Cardiac muscle cell (in vitro differentiated cells and primary cell): Measurements from ENCODE around the gene P2RX4. TPM values are rescaled to one million over a fixed set of nuclear protein-coding genes. Genes with fewer than 3 reads are reported as not detected.

Experiments
- DNase-seq, 2 donors: peaks; one replicate each; pipeline versions ENCODE4 v3.0.0 to v3.0.0-alpha.2; 2010 to 2017; ENCODE audit warnings: low read depth in 1 of 2, low spot score in 1 of 2
- H3K27ac ChIP-seq: fragments of 200-600 bp; sonication (generic); 2 replicates; pipeline ENCODE4 v1.5.1; 2016
- H3K27me3 ChIP-seq: fragments of 200-600 bp; sonication (generic); 2 replicates; pipeline ENCODE4 v1.6.0; 2016; ENCODE audit warnings: control low read depth
- H3K36me3 ChIP-seq: fragments of 200-600 bp; sonication (generic); 2 replicates; pipeline ENCODE4 v1.5.1; 2016; ENCODE audit warnings: control low read depth
- H3K4me1 ChIP-seq: fragments of 200-600 bp; sonication (generic); 2 replicates; pipeline ENCODE4 v1.8.1; 2017; ENCODE audit warnings: low read depth, mild to moderate bottlenecking, mixed run types
- H3K4me3 ChIP-seq: fragments of 200-600 bp; sonication (generic); 2 replicates; pipeline ENCODE4 v1.5.1; 2016; ENCODE audit warnings: mild to moderate bottlenecking
- H3K9me3 ChIP-seq: fragments of 200-600 bp; sonication (generic); 2 replicates; pipeline ENCODE4 v1.5.1; 2017; ENCODE audit warnings: low read depth, mild to moderate bottlenecking, control low read depth
- polyA plus RNA-seq: library from polyadenylated mRNA; unstranded; fragments of >200 nt; fragmentation: Nextera tagmentation; extraction: Ambion mirVana; gene quantifications from 2 replicates; pipeline ENCODE4 v1.2.1, GENCODE V29; 2016
- total RNA-seq: library from RNA; depleted of rRNA; stranded (reverse); fragments of >200 nt; gene quantifications from 2 replicates; pipeline ENCODE4 v1.2.3, GENCODE V29; 2016
- TF ChIP-seq, protein P1 (sequence below): IDR thresholded peaks from 2 replicates; pipeline ENCODE4 v1.5.1; 2012; ENCODE audit warnings: low read depth, mild to moderate bottlenecking, low read length

The P2RX4 gene
- total and polyA plus RNA-seq, 2 experiments from 2014 or later = 19.4 to 38.2 TPM

DNA sequence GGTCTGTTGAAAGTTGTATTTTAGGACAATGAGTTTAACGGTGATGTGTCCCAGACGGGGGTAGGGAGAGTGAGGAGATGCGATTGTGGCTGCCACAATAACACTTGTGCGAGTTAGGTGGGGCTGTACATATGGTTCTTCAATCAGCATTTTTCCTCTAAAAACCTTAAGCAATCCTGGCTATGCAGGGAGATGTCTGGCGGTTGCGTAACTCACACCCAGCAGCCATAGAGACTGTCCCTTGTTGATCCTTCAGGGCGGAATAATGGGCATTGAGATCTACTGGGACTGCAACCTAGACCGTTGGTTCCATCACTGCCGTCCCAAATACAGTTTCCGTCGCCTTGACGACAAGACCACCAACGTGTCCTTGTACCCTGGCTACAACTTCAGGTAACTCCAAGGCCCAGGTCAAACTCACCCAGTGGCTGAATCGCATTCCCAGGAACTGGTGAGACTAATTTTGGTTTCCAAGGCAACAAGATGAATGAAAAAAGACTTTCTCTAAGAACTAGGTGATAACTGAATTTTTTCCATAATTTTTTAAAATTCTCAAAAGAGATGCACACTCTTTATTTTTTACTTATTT lies 42.6 kb upstream of the P2RX4 start:
- DNase-seq = peak in 1 of 2 donors; percentile 67
- H3K9me3 ChIP-seq = no peaks in the 10 kb centered on the region
- no peaks in the 10 kb centered on the region for H3K27me3 ChIP-seq
- H3K36me3 ChIP-seq = no peaks in the 10 kb centered on the region
- H3K4me3 ChIP-seq = no peak overlapping the region
- TF ChIP-seq, protein P1, sequence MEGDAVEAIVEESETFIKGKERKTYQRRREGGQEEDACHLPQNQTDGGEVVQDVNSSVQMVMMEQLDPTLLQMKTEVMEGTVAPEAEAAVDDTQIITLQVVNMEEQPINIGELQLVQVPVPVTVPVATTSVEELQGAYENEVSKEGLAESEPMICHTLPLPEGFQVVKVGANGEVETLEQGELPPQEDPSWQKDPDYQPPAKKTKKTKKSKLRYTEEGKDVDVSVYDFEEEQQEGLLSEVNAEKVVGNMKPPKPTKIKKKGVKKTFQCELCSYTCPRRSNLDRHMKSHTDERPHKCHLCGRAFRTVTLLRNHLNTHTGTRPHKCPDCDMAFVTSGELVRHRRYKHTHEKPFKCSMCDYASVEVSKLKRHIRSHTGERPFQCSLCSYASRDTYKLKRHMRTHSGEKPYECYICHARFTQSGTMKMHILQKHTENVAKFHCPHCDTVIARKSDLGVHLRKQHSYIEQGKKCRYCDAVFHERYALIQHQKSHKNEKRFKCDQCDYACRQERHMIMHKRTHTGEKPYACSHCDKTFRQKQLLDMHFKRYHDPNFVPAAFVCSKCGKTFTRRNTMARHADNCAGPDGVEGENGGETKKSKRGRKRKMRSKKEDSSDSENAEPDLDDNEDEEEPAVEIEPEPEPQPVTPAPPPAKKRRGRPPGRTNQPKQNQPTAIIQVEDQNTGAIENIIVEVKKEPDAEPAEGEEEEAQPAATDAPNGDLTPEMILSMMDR = no peak
- H3K27ac ChIP-seq = no peak overlapping the region
- no peaks in the 10 kb centered on the region for H3K4me1 ChIP-seq

DNA sequence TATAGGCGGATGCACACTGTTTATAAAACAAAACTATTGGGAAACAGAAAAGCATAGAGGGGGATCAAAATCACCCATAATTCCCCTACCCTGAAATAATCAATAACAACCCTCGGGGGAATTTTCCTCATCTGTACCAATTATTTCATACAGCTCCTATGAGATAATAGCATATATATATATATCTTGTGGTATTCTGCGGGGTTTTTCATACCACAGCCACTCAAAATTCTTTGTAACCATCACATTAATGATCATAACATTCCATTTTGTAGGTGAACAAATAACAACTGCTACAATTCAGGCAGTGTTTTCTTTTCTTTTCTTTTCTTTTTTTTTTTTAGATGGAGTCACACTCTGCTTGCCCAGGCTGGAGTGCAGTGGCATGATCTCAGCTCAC lies 42.0 kb upstream of the P2RX4 start:
- H3K36me3 ChIP-seq = no peaks in the 10 kb centered on the region
- H3K27me3 ChIP-seq = no peaks in the 10 kb centered on the region
- DNase-seq = no peak
- H3K27ac ChIP-seq = no peak overlapping the region
- no peak overlapping the region for H3K4me3 ChIP-seq
- no peaks in the 10 kb centered on the region for H3K4me1 ChIP-seq
- TF ChIP-seq, protein P1 = no peak
- H3K9me3 ChIP-seq = no peaks in the 10 kb centered on the region

DNA sequence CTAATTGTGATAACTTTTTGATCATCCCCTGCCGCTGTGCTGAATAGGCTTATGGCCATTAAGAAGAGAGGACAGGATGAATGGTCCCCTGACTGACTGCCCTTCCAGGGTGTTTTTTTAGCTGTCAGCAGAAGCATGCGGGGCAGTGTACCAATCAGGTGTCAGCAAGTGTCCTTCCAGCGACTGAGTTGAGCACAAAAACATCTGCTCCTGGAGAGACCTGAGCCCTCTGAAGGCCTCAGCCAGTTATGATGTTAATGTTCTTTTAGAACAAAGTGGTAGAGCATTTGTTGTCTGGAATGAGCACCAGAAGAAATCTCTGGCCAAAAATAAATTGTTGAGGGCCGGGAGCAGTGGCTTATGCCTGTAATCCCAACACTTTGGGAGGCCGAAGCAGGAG lies 39.8 kb upstream of the P2RX4 start:
- TF ChIP-seq, protein P1 = no peak
- Histone ChIP-seq H3K9me3 (no peaks in the 10 kb centered on the region), H3K4me1 (no peaks in the 10 kb centered on the region), H3K36me3 (no peaks in the 10 kb centered on the region), H3K27me3 (no peaks in the 10 kb centered on the region), H3K27ac (no peak overlapping the region), H3K4me3 (no peak overlapping the region)
- DNase-seq = no peak

DNA sequence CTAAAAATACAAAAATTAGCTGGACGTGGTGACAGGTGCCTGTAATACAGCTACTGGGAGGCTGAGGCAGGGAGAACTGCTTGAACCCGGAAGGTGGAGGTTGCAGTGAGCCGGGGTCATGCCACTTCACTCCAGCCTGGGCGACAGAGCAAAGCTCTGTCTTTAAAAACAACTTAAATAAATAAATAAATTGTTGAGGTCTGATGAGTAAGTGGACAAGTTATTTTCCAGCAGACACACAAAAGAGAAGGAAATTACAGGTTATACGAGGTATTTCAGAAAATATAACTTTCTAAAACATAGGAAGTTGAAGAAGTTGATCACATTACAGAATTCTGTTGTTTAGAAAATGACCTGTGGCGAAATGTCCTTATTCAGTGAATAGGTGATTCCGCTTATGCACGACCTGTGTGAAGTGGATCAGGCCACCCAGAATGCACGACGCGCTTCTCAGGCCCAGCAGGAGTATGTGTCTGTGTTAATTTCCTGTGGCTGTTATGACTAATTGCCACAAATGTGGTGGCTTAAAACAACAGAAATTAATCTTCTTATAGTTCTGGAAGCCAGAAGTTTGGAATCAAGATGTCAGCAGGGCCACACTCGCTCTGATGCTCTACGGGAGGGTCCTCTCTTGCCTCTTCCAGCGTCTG lies 39.2 kb upstream of the P2RX4 start:
- no peaks in the 10 kb centered on the region for H3K27me3 ChIP-seq
- H3K9me3 ChIP-seq = no peaks in the 10 kb centered on the region
- no peak overlapping the region for H3K27ac ChIP-seq
- H3K36me3 ChIP-seq = no peaks in the 10 kb centered on the region
- H3K4me3 ChIP-seq = no peak overlapping the region
- no peaks in the 10 kb centered on the region for H3K4me1 ChIP-seq
- TF ChIP-seq, protein P1 = no peak
- no peak for DNase-seq

DNA sequence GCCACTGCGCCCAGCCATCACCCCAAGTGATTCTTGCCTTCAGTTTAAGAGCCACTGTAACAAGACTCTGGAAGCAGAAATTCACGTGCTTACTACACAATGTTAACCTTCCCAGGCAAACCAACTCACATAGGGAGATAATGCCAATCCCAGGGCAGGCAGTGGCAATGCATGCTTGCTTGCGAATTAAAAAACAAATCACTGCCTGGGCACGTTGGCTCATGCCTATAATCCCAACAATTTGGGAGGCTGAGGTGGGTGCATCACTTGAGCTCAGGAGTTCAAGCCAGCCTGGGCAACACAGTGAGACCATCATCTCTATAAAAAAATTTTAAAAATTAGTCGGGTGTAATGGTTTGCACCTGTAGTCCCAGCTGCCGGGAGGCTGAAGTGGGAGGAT lies 37.8 kb upstream of the P2RX4 start:
- Histone ChIP-seq H3K27ac (no peak overlapping the region), H3K4me3 (no peak overlapping the region), H3K9me3 (no peaks in the 10 kb centered on the region), H3K27me3 (no peaks in the 10 kb centered on the region), H3K36me3 (no peaks in the 10 kb centered on the region), H3K4me1 (no peaks in the 10 kb centered on the region)
- no peak for DNase-seq
- TF ChIP-seq, protein P1 = no peak
